IPS-NIHi11 (cell line): ENCODE results near the gene SPDYE5.
A peak's percentile ranks its signal among the peaks of the same experiment; 100 is the strongest.
"Not testable (repeated sequence)": the region's sequence is repeated elsewhere in the genome, so short reads cannot be mapped to it uniquely, and the experiment has no call there.

ENCODE experiments used
- DNase-seq: peaks from one replicate; pipeline ENCODE4 v3.0.0; 2012; ENCODE audit warnings: mixed read lengths, low spot score

The SPDYE5 gene

GRCh38 chr7:75492020-75492419 lies at the start of gene SPDYE5:
Gene SPDYE5 (plus strand): TSS chr7:75492320. CDS start chr7:75494048, 1,728 bp downstream.
- DNase-seq = not testable (repeated sequence)

GRCh38 chr7:75442465-75443111 lies 49.5 kb upstream of the SPDYE5 start:
- not testable (repeated sequence) for DNase-seq

GRCh38 chr7:75449946-75450345 lies 42.2 kb upstream of the SPDYE5 start:
- DNase-seq = not testable (repeated sequence)

- not testable (repeated sequence) for DNase-seq
These were observed 39.6 kb upstream of the SPDYE5 start for GRCh38 chr7:75452494-75452955.

GRCh38 chr7:75456403-75456802 lies 35.7 kb upstream of the SPDYE5 start:
- DNase-seq = not testable (repeated sequence)

GRCh38 chr7:75458034-75458433 lies 34.1 kb upstream of the SPDYE5 start:
- not testable (repeated sequence) for DNase-seq

- not testable (repeated sequence) for DNase-seq
These were observed 31.6 kb upstream of the SPDYE5 start for GRCh38 chr7:75460541-75460940.

- not testable (repeated sequence) for DNase-seq
These were observed 22.0 kb upstream of the SPDYE5 start for GRCh38 chr7:75470166-75470565.

- DNase-seq = not testable (repeated sequence)
These were observed 14.7 kb upstream of the SPDYE5 start for GRCh38 chr7:75477457-75477856.

GRCh38 chr7:75480313-75480712 lies 11.8 kb upstream of the SPDYE5 start:
- DNase-seq = not testable (repeated sequence)

- DNase-seq = not testable (repeated sequence)
These were observed 6.7 kb upstream of the SPDYE5 start for GRCh38 chr7:75485355-75485978.

- peak; percentile 89 for DNase-seq
These were observed 6.0 kb upstream of the SPDYE5 start, which contains the start of gene POM121C for GRCh38 chr7:75485979-75486643. Gene POM121C (minus strand): TSS chr7:75486299. CDS start chr7:75441496, 44,803 bp downstream.

- DNase-seq = not testable (repeated sequence)
These were observed 16.9 kb downstream of the SPDYE5 start for GRCh38 chr7:75509033-75509432.

- DNase-seq = not testable (repeated sequence)
These were observed 26.7 kb downstream of the SPDYE5 start for GRCh38 chr7:75518842-75519241.

GRCh38 chr7:75521727-75522126 lies 29.6 kb downstream of the SPDYE5 start:
- DNase-seq = not testable (repeated sequence)

- peak; percentile 5 for DNase-seq
These were observed 35.2 kb downstream of the SPDYE5 start for GRCh38 chr7:75527224-75527722.

- peak; percentile 37 for DNase-seq
These were observed 39.3 kb downstream of the SPDYE5 start for GRCh38 chr7:75531359-75531821.

- DNase-seq = no peak
These were observed 40.5 kb downstream of the SPDYE5 start for GRCh38 chr7:75532639-75533038.

- DNase-seq = peak; percentile 1
These were observed 41.8 kb downstream of the SPDYE5 start for GRCh38 chr7:75533926-75534325.

GRCh38 chr7:75534727-75535307 lies 42.7 kb downstream of the SPDYE5 start:
- peak; percentile 0 for DNase-seq

- no peak for DNase-seq
These were observed 44.4 kb downstream of the SPDYE5 start for GRCh38 chr7:75536491-75536890.

GRCh38 chr7:75536940-75537538 lies 44.9 kb downstream of the SPDYE5 start:
- peak; percentile 1 for DNase-seq
